OCI-LY3 (cell line): ENCODE measurements around the gene ZBTB16.
A peak's percentile ranks its signal among the peaks of the same experiment; 100 is the strongest.

Experiments
- H2AFZ ChIP-seq: fragments of 200-600, 300-600 bp; shearing (Covaris generic); 2 replicates; pipeline ENCODE4 v1.6.0; 2014; ENCODE audit warnings: antibody characterized with exemption, low read depth, low read length
- H3K27ac ChIP-seq: fragments of 200-600, 300-600 bp; sonication (generic); 2 replicates; pipeline ENCODE4 v1.5.1; 2014; ENCODE audit warnings: mild to moderate bottlenecking, low read length, moderate library complexity, mixed read lengths
- H3K27me3 ChIP-seq: fragments of 200-600, 300-600 bp; sonication (generic); 2 replicates; pipeline ENCODE4 v1.6.1; 2014; ENCODE audit warnings: low read depth, low read length, mixed read lengths
- H3K36me3 ChIP-seq: fragments of 200-600, 300-600 bp; sonication (generic); replicated peaks from 2 replicates; pipeline ENCODE3; 2014; ENCODE audit warnings: low read depth, low read length, mixed read lengths
- H3K4me1 ChIP-seq: fragments of 300-600, 200-600 bp; sonication (generic); 2 replicates; pipeline ENCODE4 v1.6.1; 2014; ENCODE audit warnings: low read length, mixed read lengths
- H3K4me2 ChIP-seq: fragments of 200-600, 300-600 bp; sonication (generic); 2 replicates; pipeline ENCODE4 v1.6.1; 2014; ENCODE audit warnings: low read length, mixed read lengths
- H3K4me3 ChIP-seq: fragments of 300-600, 200-600 bp; sonication (generic); 2 replicates; pipeline ENCODE4 v1.5.1; 2014; ENCODE audit warnings: antibody characterized with exemption, mild to moderate bottlenecking, low read length, moderate library complexity
- H3K79me2 ChIP-seq: fragments of 300-600, 200-600 bp; shearing (Covaris generic); 2 replicates; pipeline ENCODE4 v1.6.1; 2014; ENCODE audit warnings: mild to moderate bottlenecking, low read length, mixed read lengths
- H3K9ac ChIP-seq: fragments of 300-600, 200-600 bp; shearing (Covaris generic); 2 replicates; pipeline ENCODE4 v1.6.0; 2014; ENCODE audit warnings: mild to moderate bottlenecking, low read length, moderate library complexity
- H3K9me3 ChIP-seq: fragments of 200-600, 300-600 bp; shearing (Covaris generic); 2 replicates; pipeline ENCODE4 v1.6.1; 2014; ENCODE audit warnings: low read length, mixed read lengths; ENCODE audit not compliant: insufficient read depth
- H4K20me1 ChIP-seq: fragments of 200-600, 300-600 bp; sonication (generic); 2 replicates; pipeline ENCODE4 v1.6.1; 2016; ENCODE audit warnings: low read length, mixed read lengths; ENCODE audit not compliant: insufficient read depth
- CTCF ChIP-seq: fragments of 200-600, 300-600 bp; sonication (generic); IDR thresholded peaks from 2 replicates; pipeline ENCODE4 v1.5.1; 2014; ENCODE audit warnings: antibody characterized with exemption, low read length, low read depth
- EZH2phosphoT487 ChIP-seq: fragments of 200-600 bp; shearing (Covaris generic); IDR thresholded peaks from 2 replicates; pipeline ENCODE4 v1.6.1; 2018; ENCODE audit warnings: antibody characterized with exemption, mixed run types, low read depth

ZBTB16 gene

GRCh38 chr11:114084414-114084813 lies 24.9 kb downstream of the ZBTB16 start:
- TF ChIP-seq CTCF (no peak), EZH2phosphoT487 (no peak)
- H3K79me2 ChIP-seq = no peaks in the 10 kb centered on the region
- peaks cover 25% of the 10 kb centered on the region for H3K4me1 ChIP-seq
- no peak overlapping the region for H3K27ac ChIP-seq
- H2AFZ ChIP-seq = no peak overlapping the region
- no peaks in the 10 kb centered on the region for H4K20me1 ChIP-seq
- H3K9me3 ChIP-seq = no peaks in the 10 kb centered on the region
- peaks cover 10% of the 10 kb centered on the region; the same call in 1 of the 2 replicates for H3K27me3 ChIP-seq
- H3K9ac ChIP-seq = no peak overlapping the region
- peak overlapping the region; percentile 34 for H3K4me2 ChIP-seq
- no peak overlapping the region for H3K4me3 ChIP-seq
- H3K36me3 ChIP-seq = no peaks in the 10 kb centered on the region

- H3K9me3 ChIP-seq = no peaks in the 10 kb centered on the region
- H3K27ac ChIP-seq = no peak overlapping the region
- H3K4me1 ChIP-seq = peaks cover 23% of the 10 kb centered on the region
- no peaks in the 10 kb centered on the region for H3K79me2 ChIP-seq
- no peak overlapping the region for H3K9ac ChIP-seq
- TF ChIP-seq CTCF (no peak), EZH2phosphoT487 (no peak)
- no peaks in the 10 kb centered on the region for H3K36me3 ChIP-seq
- H2AFZ ChIP-seq = no peak overlapping the region
- no peaks in the 10 kb centered on the region for H4K20me1 ChIP-seq
- no peak overlapping the region for H3K4me3 ChIP-seq
- H3K27me3 ChIP-seq = peaks cover 7% of the 10 kb centered on the region; the same call in 1 of the 2 replicates
- H3K4me2 ChIP-seq = no peak overlapping the region
Observed at GRCh38 chr11:114085965-114086793, 26.7 kb downstream of the ZBTB16 start.

- peaks cover 19% of the 10 kb centered on the region for H3K4me1 ChIP-seq
- H3K27ac ChIP-seq = no peak overlapping the region
- no peak overlapping the region for H3K4me2 ChIP-seq
- no peak overlapping the region for H2AFZ ChIP-seq
- no peak overlapping the region for H3K4me3 ChIP-seq
- no peaks in the 10 kb centered on the region for H3K36me3 ChIP-seq
- H3K27me3 ChIP-seq = peaks cover 7% of the 10 kb centered on the region; the same call in 1 of the 2 replicates
- H3K9me3 ChIP-seq = no peaks in the 10 kb centered on the region
- H3K9ac ChIP-seq = no peak overlapping the region
- no peaks in the 10 kb centered on the region for H3K79me2 ChIP-seq
- no peaks in the 10 kb centered on the region for H4K20me1 ChIP-seq
- TF ChIP-seq EZH2phosphoT487 (no peak), CTCF (no peak)
Observed at GRCh38 chr11:114087025-114087424, 27.5 kb downstream of the ZBTB16 start.

- TF ChIP-seq EZH2phosphoT487 = no peak
- TF ChIP-seq CTCF = no peak
- H3K4me2 ChIP-seq = no peak overlapping the region
- H4K20me1 ChIP-seq = no peaks in the 10 kb centered on the region
- H3K4me1 ChIP-seq = peaks cover 18% of the 10 kb centered on the region
- no peaks in the 10 kb centered on the region for H3K36me3 ChIP-seq
- no peaks in the 10 kb centered on the region for H3K9me3 ChIP-seq
- no peak overlapping the region for H2AFZ ChIP-seq
- H3K9ac ChIP-seq = no peak overlapping the region
- H3K79me2 ChIP-seq = no peaks in the 10 kb centered on the region
- H3K4me3 ChIP-seq = no peak overlapping the region
- peaks cover 7% of the 10 kb centered on the region; the same call in 1 of the 2 replicates for H3K27me3 ChIP-seq
- no peak overlapping the region for H3K27ac ChIP-seq
Observed at GRCh38 chr11:114088216-114088615, 28.7 kb downstream of the ZBTB16 start.
